Measurements from ENCODE around the gene KCTD13. TPM values are rescaled to one million over a fixed set of nuclear protein-coding genes. Genes with fewer than 3 reads are reported as not detected.
"Not testable (repeated sequence)": the region's sequence is repeated elsewhere in the genome, so short reads cannot be mapped to it uniquely, and the experiment has no call there.

The KCTD13 gene
- polyA plus RNA-seq, 1 of the 3 experiments (the other 2 are of a cell fraction) = 31.0 TPM

GRCh38 chr16:29940656-29941055, 14.6 kb upstream of the KCTD13 start:
- H3K4me2 ChIP-seq = no peak overlapping the region
- no peak overlapping the region for H3K27ac ChIP-seq (ENCODE audit: low read depth in 2 of 2, low read length in 1 of 2)
- ChIA-PET POLR2A (no interaction called here), CTCF (interaction anchor here (1.2 kb wide), 1 partner anchor 171 kb away, joined by 3 read pairs; no protein-coding TSS in a partner anchor)
- no peaks in the 10 kb centered on the region for H3K27me3 ChIP-seq (ENCODE audit: insufficient read depth)
- H3K9me2 ChIP-seq = no peaks in the 10 kb centered on the region
- no peaks in the 10 kb centered on the region for H4K20me1 ChIP-seq (ENCODE audit: insufficient read depth)
- H3K4me3 ChIP-seq (ENCODE audit: low read depth in 2 of 2, low read length in 1 of 2) = no peak overlapping the region
- no peaks in the 10 kb centered on the region for H3K9me3 ChIP-seq
- peaks cover 2 to 10% of the 10 kb centered on the region in 2 experiments; a peak in 1 of 4 replicates for H3K4me1 ChIP-seq (ENCODE audit: control insufficient read depth in 1 of 2, insufficient read depth in 2 of 2, low read depth in 1 of 2, low read length in 1 of 2)
- no peaks in the 10 kb centered on the region for H3K79me2 ChIP-seq (ENCODE audit: insufficient read depth)
- 86% methylated on average over 4 of the region's 4 CpGs for WGBS (ENCODE audit: low lambda C conversion rate)
- no peaks in the 10 kb centered on the region for H3K36me3 ChIP-seq (replicated peaks in 1 of 2; ENCODE audit: control insufficient read depth in 1 of 2, insufficient read depth in 2 of 2, low read length in 1 of 2)
- no peak for DNase-seq
- H2AFZ ChIP-seq (ENCODE audit: low read depth) = no peak overlapping the region
- H3K9ac ChIP-seq = no peak overlapping the region
- H3F3A ChIP-seq (replicated peaks; ENCODE audit: insufficient read depth) = peaks cover 19% of the 10 kb centered on the region
- no peak for TF ChIP-seq TEAD4 (IDR thresholded peaks at IDR 0.05; ENCODE audit: borderline replicate concordance, insufficient read depth)
- TF ChIP-seq RAD21 (IDR thresholded peaks at IDR 0.05; ENCODE audit: low read length) = no peak
- no peak for TF ChIP-seq NFIC (IDR thresholded peaks at IDR 0.05; ENCODE audit: borderline replicate concordance)
- TF ChIP-seq IRF3 (IDR thresholded peaks at IDR 0.05; ENCODE audit: low read depth, low read length) = no peak
- TF ChIP-seq RCOR1 (IDR thresholded peaks at IDR 0.05; ENCODE audit: low read length) = no peak
- TF ChIP-seq MEF2A (IDR thresholded peaks at IDR 0.05; ENCODE audit: borderline replicate concordance, low read depth) = no peak
- TF ChIP-seq RFX5 (IDR thresholded peaks at IDR 0.05; ENCODE audit: low read length) = no peak
- TF ChIP-seq TCF12 (IDR thresholded peaks at IDR 0.05) = no peak

- H3K36me3 ChIP-seq (replicated peaks in 1 of 2; ENCODE audit: control insufficient read depth in 1 of 2, insufficient read depth in 2 of 2, low read length in 1 of 2); H3K27me3 ChIP-seq (ENCODE audit: insufficient read depth); H3K79me2 ChIP-seq (ENCODE audit: insufficient read depth); H4K20me1 ChIP-seq (ENCODE audit: insufficient read depth); H3K4me1 ChIP-seq (ENCODE audit: control insufficient read depth in 1 of 2, insufficient read depth in 2 of 2, low read depth in 1 of 2, low read length in 1 of 2); H2AFZ ChIP-seq (ENCODE audit: low read depth); H3K9ac ChIP-seq; H3K9me3 ChIP-seq; CTCF ChIA-PET; H3F3A ChIP-seq (replicated peaks; ENCODE audit: insufficient read depth); POLR2A ChIA-PET; H3K9me2 ChIP-seq; H3K27ac ChIP-seq (ENCODE audit: low read depth in 2 of 2, low read length in 1 of 2); H3K4me3 ChIP-seq (ENCODE audit: low read depth in 2 of 2, low read length in 1 of 2); DNase-seq; H3K4me2 ChIP-seq: not testable (repeated sequence)
- WGBS (ENCODE audit: low lambda C conversion rate) = 81% methylated on average over 2 of the region's 2 CpGs
These were observed 5.7 kb upstream of the KCTD13 start for GRCh38 chr16:29931750-29932149.

GRCh38 chr16:29927070-29927905, 1.3 kb upstream of the KCTD13 start:
- Histone ChIP-seq H3F3A (replicated peaks; ENCODE audit: insufficient read depth) (peaks cover 8% of the 10 kb centered on the region), H4K20me1 (ENCODE audit: insufficient read depth) (no peaks in the 10 kb centered on the region; the same call in 1 of the 2 replicates), H3K79me2 (ENCODE audit: insufficient read depth) (peaks cover 49% of the 10 kb centered on the region), H2AFZ (ENCODE audit: low read depth) (peak overlapping the region; percentile 99), H3K9ac (peak overlapping the region; percentile 88), H3K36me3 (replicated peaks in 1 of 2; ENCODE audit: control insufficient read depth in 1 of 2, insufficient read depth in 2 of 2, low read length in 1 of 2) (peaks cover 8 to 9% of the 10 kb centered on the region in 2 experiments), H3K9me2 (no peaks in the 10 kb centered on the region), H3K4me1 (ENCODE audit: control insufficient read depth in 1 of 2, insufficient read depth in 2 of 2, low read depth in 1 of 2, low read length in 1 of 2) (peaks cover 15% of the 10 kb centered on the region in 2 experiments; a peak in 3 of 4 replicates), H3K4me2 (peak overlapping the region; percentile 91), H3K27ac (ENCODE audit: low read depth in 2 of 2, low read length in 1 of 2) (peak overlapping the region; percentile 81 to 87; a peak in 3 of 4 replicates), H3K4me3 (ENCODE audit: low read depth in 2 of 2, low read length in 1 of 2) (peak overlapping the region; percentile 73 to 76), H3K9me3 (no peaks in the 10 kb centered on the region), H3K27me3 (ENCODE audit: insufficient read depth) (no peaks in the 10 kb centered on the region)
- 81% methylated on average over 12 of the region's 12 CpGs for WGBS (ENCODE audit: low lambda C conversion rate)
- ChIA-PET CTCF (interaction anchor here (0.9 to 2.5 kb wide), 6 partner anchors 24 to 166 kb away, joined by 3 to 10 read pairs (median 4); partner anchors contain the start of genes ASPHD1, TLCD3B and TMEM219), POLR2A (interaction anchor here (0.5 to 2.4 kb wide), 13 partner anchors 8 to 138 kb away, joined by 3 to 12 read pairs (median 3); partner anchors contain the start of genes ALDOA, KIF22, SEZ6L2 and TAOK2)
- DNase-seq = no peak
- TF ChIP-seq TAF1 (IDR thresholded peaks at IDR 0.05; ENCODE audit: borderline replicate concordance, low read depth, low read length) (no peak), RXRA (IDR thresholded peaks at IDR 0.05; ENCODE audit: borderline replicate concordance, low read depth) (no peak), FOXJ3 (CRISPR knock-in tag; IDR thresholded peaks at IDR 0.05) (no peak), REST (IDR thresholded peaks at IDR 0.05; ENCODE audit: low read depth, low read length) (no peak), GABPA (IDR thresholded peaks at IDR 0.05; ENCODE audit: low read depth) (no peak), IRF3 (IDR thresholded peaks at IDR 0.05; ENCODE audit: low read depth, low read length) (no peak), RAD21 (IDR thresholded peaks at IDR 0.05; ENCODE audit: low read length) (no peak), YY1 (IDR thresholded peaks at IDR 0.05; ENCODE audit: low read depth) (no peak)

All from SK-N-SH (cell line).